ENCODE results near the gene ANKRD44.

DNA sequence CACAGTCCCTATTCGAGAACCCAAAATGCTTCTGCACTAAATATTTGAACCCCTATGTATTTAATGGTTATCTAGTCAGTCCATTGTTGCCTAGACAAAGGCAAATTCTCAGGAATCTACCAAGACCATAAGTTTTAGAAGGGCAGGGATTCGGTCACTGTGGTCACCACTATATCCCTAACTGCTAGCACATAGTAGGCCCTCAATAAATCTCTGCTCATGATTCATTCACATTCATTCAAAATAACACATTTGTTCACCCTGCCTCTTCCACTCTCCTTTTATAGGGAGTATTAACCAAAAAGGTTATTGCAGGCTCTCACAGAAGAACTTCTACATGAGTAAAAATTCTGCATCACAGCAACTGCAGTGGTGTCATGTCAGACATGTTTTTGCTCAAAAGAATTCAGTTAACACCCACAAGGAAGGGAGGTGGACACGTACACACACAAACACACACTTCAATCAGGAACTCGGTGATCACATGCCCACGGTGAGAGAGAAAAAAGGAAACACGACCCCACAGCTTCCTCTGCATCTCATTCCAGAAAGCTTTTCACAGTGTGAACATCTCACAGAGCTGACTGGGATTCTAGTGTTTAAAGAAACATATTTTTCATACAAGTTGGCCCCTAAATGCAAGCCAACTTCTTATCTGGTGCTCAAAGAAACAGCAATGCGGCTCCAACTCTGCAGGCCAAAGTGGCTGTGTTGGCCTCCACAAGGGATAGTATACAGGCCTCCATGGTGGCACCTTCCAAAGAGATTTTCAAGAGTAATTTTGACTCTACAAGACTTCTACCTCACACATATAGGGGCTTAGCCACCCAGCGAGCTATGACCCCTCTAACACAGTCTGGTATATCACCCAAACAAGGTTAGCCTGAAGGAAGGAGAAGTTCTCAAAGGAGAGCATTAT, 98.0 kb downstream of the ANKRD44 start:
- TF ChIP-seq, protein P1, sequence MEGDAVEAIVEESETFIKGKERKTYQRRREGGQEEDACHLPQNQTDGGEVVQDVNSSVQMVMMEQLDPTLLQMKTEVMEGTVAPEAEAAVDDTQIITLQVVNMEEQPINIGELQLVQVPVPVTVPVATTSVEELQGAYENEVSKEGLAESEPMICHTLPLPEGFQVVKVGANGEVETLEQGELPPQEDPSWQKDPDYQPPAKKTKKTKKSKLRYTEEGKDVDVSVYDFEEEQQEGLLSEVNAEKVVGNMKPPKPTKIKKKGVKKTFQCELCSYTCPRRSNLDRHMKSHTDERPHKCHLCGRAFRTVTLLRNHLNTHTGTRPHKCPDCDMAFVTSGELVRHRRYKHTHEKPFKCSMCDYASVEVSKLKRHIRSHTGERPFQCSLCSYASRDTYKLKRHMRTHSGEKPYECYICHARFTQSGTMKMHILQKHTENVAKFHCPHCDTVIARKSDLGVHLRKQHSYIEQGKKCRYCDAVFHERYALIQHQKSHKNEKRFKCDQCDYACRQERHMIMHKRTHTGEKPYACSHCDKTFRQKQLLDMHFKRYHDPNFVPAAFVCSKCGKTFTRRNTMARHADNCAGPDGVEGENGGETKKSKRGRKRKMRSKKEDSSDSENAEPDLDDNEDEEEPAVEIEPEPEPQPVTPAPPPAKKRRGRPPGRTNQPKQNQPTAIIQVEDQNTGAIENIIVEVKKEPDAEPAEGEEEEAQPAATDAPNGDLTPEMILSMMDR (IDR thresholded peaks at IDR 0.05) = no peak
- TF ChIP-seq EZH2phosphoT487 (IDR thresholded peaks at IDR 0.05) (no peak), EZH2 (IDR thresholded peaks at IDR 0.05) (no peak)
